Astrocyte (in vitro differentiated cells and primary cell): ENCODE data around the gene TBC1D16. TPM values are rescaled to one million over a fixed set of nuclear protein-coding genes. Genes with fewer than 3 reads are reported as not detected.

Experiments
- DNase-seq: peaks from one replicate; pipeline ENCODE4 v3.0.0-alpha.2; 2010; ENCODE audit warnings: low read depth
- FAIRE-seq: peaks from 2 replicates; lab custom pipeline; 2011; peaks lifted over from hg19 to GRCh38; lab: Jason Lieb, UNC
- H2AFZ ChIP-seq: 2 replicates; pipeline ENCODE4 v1.6.0; 2012; ENCODE audit warnings: low read depth, low read length, inconsistent platforms
- H3K27ac ChIP-seq: 2 replicates; pipeline ENCODE4 v1.5.1; 2011; ENCODE audit warnings: low read depth, low read length, inconsistent platforms
- H3K27me3 ChIP-seq: 2 replicates; pipeline ENCODE4 v1.6.0; 2011; ENCODE audit warnings: low read length, inconsistent platforms; ENCODE audit not compliant: insufficient read depth
- H3K36me3 ChIP-seq: 2 replicates; pipeline ENCODE4 v1.5.1; 2011; ENCODE audit warnings: low read length, inconsistent platforms; ENCODE audit not compliant: insufficient read depth
- H3K4me1 ChIP-seq: 2 replicates; pipeline ENCODE4 v1.5.1; 2011; ENCODE audit warnings: low read length, inconsistent platforms; ENCODE audit not compliant: insufficient read depth
- H3K4me2 ChIP-seq: 2 replicates; pipeline ENCODE4 v1.6.0; 2012; ENCODE audit warnings: low read length, inconsistent platforms
- H3K4me3 ChIP-seq: 2 replicates; pipeline ENCODE4 v1.5.1; 2011; ENCODE audit warnings: low read depth, mild to moderate bottlenecking, low read length, inconsistent platforms; ENCODE audit not compliant: insufficient read depth
- H3K79me2 ChIP-seq: 2 replicates; pipeline ENCODE4 v1.6.0; 2012; ENCODE audit warnings: mild to moderate bottlenecking, low read length, inconsistent platforms; ENCODE audit not compliant: insufficient read depth
- H3K9ac ChIP-seq: 2 replicates; pipeline ENCODE4 v1.6.0; 2012; ENCODE audit warnings: mild to moderate bottlenecking, low read length, inconsistent platforms
- H3K9me3 ChIP-seq: 2 replicates; pipeline ENCODE4 v1.5.1; 2012; ENCODE audit warnings: low read depth, mild to moderate bottlenecking, low read length, inconsistent platforms; ENCODE audit not compliant: insufficient read depth
- H4K20me1 ChIP-seq: 2 replicates; pipeline ENCODE4 v1.6.0; 2012; ENCODE audit warnings: low read length, inconsistent platforms; ENCODE audit not compliant: insufficient read depth
- H3K27ac Mint-ChIP-seq: one replicate; pipeline ENCODE4 v1.8.0; 2021; ENCODE audit warnings: mild to moderate bottlenecking, mixed read lengths; ENCODE audit not compliant: unreplicated experiment
- H3K27me3 Mint-ChIP-seq: one replicate; pipeline ENCODE4 v1.8.0; 2021; ENCODE audit warnings: low read depth, mixed read lengths; ENCODE audit not compliant: unreplicated experiment
- H3K36me3 Mint-ChIP-seq: one replicate; pipeline ENCODE4 v1.8.0; 2021; ENCODE audit warnings: low read depth, mixed read lengths; ENCODE audit not compliant: unreplicated experiment
- H3K4me1 Mint-ChIP-seq: one replicate; pipeline ENCODE4 v1.8.0; 2021; ENCODE audit warnings: low read depth, mixed read lengths; ENCODE audit not compliant: unreplicated experiment
- H3K4me3 Mint-ChIP-seq: one replicate; pipeline ENCODE4 v1.8.0; 2021; ENCODE audit warnings: mild to moderate bottlenecking, moderate library complexity, mixed read lengths; ENCODE audit not compliant: unreplicated experiment
- H3K9me3 Mint-ChIP-seq: one replicate; pipeline ENCODE4 v1.8.0; 2021; ENCODE audit warnings: mild to moderate bottlenecking, mixed read lengths; ENCODE audit not compliant: unreplicated experiment
- EZH2 ChIP-seq: IDR thresholded peaks from 2 replicates; pipeline ENCODE4 v1.6.1; 2012; ENCODE audit warnings: mild to moderate bottlenecking, low read length, inconsistent platforms; ENCODE audit not compliant: insufficient read depth
- total RNA-seq: library from RNA; stranded (reverse); gene quantifications from 2 replicates; pipeline ENCODE4 v1.2.1, GENCODE V29; 2021
- TF ChIP-seq, protein P1 (sequence below): IDR thresholded peaks from 2 replicates; pipeline ENCODE4 v1.5.1; 2011; ENCODE audit warnings: low read depth, mild to moderate bottlenecking, inconsistent platforms, low read length, moderate library complexity; ENCODE audit not compliant: insufficient read depth

Gene TBC1D16
- total RNA-seq, 1 donor from 2014 or later, result 37.6 TPM

DNA sequence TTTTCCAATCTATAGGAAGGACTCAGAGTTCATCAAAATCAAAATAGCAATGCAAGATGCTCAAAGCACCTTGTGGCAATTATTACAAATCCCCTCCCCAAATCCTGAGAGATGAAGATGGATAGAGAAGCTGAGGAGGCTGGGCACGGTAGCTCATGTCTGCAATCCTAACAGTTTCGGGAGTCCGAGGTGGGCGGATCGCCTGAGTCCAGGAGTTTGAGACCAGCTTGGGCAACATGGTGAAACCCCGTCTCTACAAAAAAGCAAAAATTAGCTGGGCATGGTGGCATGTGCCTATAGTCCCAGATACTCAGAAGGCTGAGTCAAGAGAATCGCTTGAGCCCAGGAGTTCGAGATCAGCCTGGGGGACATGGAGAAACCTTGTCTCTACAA, 8.6 kb downstream of the TBC1D16 start:
- TF ChIP-seq, protein P1, sequence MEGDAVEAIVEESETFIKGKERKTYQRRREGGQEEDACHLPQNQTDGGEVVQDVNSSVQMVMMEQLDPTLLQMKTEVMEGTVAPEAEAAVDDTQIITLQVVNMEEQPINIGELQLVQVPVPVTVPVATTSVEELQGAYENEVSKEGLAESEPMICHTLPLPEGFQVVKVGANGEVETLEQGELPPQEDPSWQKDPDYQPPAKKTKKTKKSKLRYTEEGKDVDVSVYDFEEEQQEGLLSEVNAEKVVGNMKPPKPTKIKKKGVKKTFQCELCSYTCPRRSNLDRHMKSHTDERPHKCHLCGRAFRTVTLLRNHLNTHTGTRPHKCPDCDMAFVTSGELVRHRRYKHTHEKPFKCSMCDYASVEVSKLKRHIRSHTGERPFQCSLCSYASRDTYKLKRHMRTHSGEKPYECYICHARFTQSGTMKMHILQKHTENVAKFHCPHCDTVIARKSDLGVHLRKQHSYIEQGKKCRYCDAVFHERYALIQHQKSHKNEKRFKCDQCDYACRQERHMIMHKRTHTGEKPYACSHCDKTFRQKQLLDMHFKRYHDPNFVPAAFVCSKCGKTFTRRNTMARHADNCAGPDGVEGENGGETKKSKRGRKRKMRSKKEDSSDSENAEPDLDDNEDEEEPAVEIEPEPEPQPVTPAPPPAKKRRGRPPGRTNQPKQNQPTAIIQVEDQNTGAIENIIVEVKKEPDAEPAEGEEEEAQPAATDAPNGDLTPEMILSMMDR, result no peak
- no peak for TF ChIP-seq EZH2
- peaks cover 4% of the 10 kb centered on the region for H3K36me3 Mint-ChIP-seq
- no peak for FAIRE-seq
- H3K9me3 Mint-ChIP-seq, result no peaks in the 10 kb centered on the region
- no peak overlapping the region for H3K4me2 ChIP-seq
- peaks cover 86% of the 10 kb centered on the region for H4K20me1 ChIP-seq
- H3K27me3 Mint-ChIP-seq, result no peaks in the 10 kb centered on the region
- H2AFZ ChIP-seq, result no peak overlapping the region
- H3K4me1 ChIP-seq, result peaks cover 17% of the 10 kb centered on the region
- H3K36me3 ChIP-seq, result no peaks in the 10 kb centered on the region
- H3K27ac Mint-ChIP-seq, result no peak overlapping the region
- no peak overlapping the region for H3K4me3 ChIP-seq
- no peak overlapping the region for H3K9ac ChIP-seq
- H3K4me3 Mint-ChIP-seq, result no peak overlapping the region
- DNase-seq, result no peak
- peaks cover 15% of the 10 kb centered on the region for H3K4me1 Mint-ChIP-seq
- H3K27ac ChIP-seq, result no peak overlapping the region
- no peaks in the 10 kb centered on the region for H3K27me3 ChIP-seq
- H3K9me3 ChIP-seq, result no peaks in the 10 kb centered on the region
- H3K79me2 ChIP-seq, result peaks cover 82% of the 10 kb centered on the region

- no peaks in the 10 kb centered on the region for H3K9me3 Mint-ChIP-seq
- peaks cover 84% of the 10 kb centered on the region for H4K20me1 ChIP-seq
- TF ChIP-seq, protein P1, result no peak
- TF ChIP-seq EZH2, result no peak
- no peaks in the 10 kb centered on the region for H3K36me3 ChIP-seq
- no peak overlapping the region for H3K27ac ChIP-seq
- peaks cover 79% of the 10 kb centered on the region for H3K79me2 ChIP-seq
- H3K27me3 Mint-ChIP-seq, result no peaks in the 10 kb centered on the region
- no peak overlapping the region for H2AFZ ChIP-seq
- H3K4me1 ChIP-seq, result peaks cover 17% of the 10 kb centered on the region
- no peak overlapping the region for H3K27ac Mint-ChIP-seq
- H3K4me3 ChIP-seq, result no peak overlapping the region
- H3K9me3 ChIP-seq, result no peaks in the 10 kb centered on the region
- no peak for FAIRE-seq
- H3K4me1 Mint-ChIP-seq, result peaks cover 15% of the 10 kb centered on the region
- DNase-seq, result no peak
- H3K27me3 ChIP-seq, result no peaks in the 10 kb centered on the region
- H3K9ac ChIP-seq, result no peak overlapping the region
- H3K4me2 ChIP-seq, result no peak overlapping the region
- no peak overlapping the region for H3K4me3 Mint-ChIP-seq
- H3K36me3 Mint-ChIP-seq, result peaks cover 4% of the 10 kb centered on the region
These were observed 9.2 kb downstream of the TBC1D16 start for GRCh38 chr17:80026359-80027042.

DNA sequence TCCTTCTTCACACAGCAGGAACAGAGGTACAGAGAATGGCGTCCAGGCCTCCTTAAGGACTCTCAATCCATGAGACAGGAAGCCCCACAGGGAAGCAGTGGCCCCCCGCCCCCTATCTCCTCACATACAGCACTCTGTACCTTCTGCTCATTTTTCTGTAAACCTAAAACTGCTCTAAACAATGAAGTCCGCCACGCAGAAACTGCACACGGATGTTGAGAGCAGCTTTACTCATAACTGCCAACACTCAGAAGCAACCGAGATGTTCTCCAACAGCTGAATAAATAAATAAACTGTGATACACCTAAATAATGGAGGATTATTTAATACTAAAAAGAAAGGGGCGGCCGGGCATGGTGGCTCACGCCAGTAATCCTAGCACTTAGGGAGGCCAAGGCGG, 9.9 kb downstream of the TBC1D16 start:
- Mint-ChIP-seq H3K4me1 (peaks cover 15% of the 10 kb centered on the region), H3K9me3 (no peaks in the 10 kb centered on the region), H3K27ac (no peak overlapping the region), H3K4me3 (no peak overlapping the region), H3K36me3 (peaks cover 4% of the 10 kb centered on the region), H3K27me3 (no peaks in the 10 kb centered on the region)
- FAIRE-seq (no peak), DNase-seq (no peak)
- H3K36me3 ChIP-seq, result no peaks in the 10 kb centered on the region
- no peak overlapping the region for H3K27ac ChIP-seq
- peaks cover 74% of the 10 kb centered on the region for H3K79me2 ChIP-seq
- no peak overlapping the region for H3K4me2 ChIP-seq
- peaks cover 17% of the 10 kb centered on the region for H3K4me1 ChIP-seq
- H3K27me3 ChIP-seq, result no peaks in the 10 kb centered on the region
- TF ChIP-seq, protein P1, result no peak
- TF ChIP-seq EZH2, result no peak
- peaks cover 83% of the 10 kb centered on the region for H4K20me1 ChIP-seq
- no peak overlapping the region for H2AFZ ChIP-seq
- no peak overlapping the region for H3K9ac ChIP-seq
- no peaks in the 10 kb centered on the region for H3K9me3 ChIP-seq
- no peak overlapping the region for H3K4me3 ChIP-seq
